Ovary (tissue), 9 donors: ENCODE measurements around the gene GBE1. TPM values are rescaled to one million over a fixed set of nuclear protein-coding genes. Genes with fewer than 3 reads are reported as not detected.

ENCODE experiments used
- DNase-seq, 5 donors: peaks; one replicate each; pipeline ENCODE4 v3.0.0-alpha.2; 2019 to 2020
- H3K27ac ChIP-seq, 2 donors: fragments of 200-600 bp; one replicate each; pipeline versions ENCODE4 v1.5.1 to v1.8.0; 2019 to 2022
- H3K27me3 ChIP-seq: fragments of 200-600 bp; one replicate; pipeline ENCODE4 v1.8.0; 2022
- H3K36me3 ChIP-seq: fragments of 200-600 bp; sonication (generic); one replicate; pipeline ENCODE4 v1.5.1; 2019
- H3K4me1 ChIP-seq: one replicate; pipeline ENCODE4 v1.8.1; 2013; ENCODE audit warnings: mild to moderate bottlenecking, moderate library complexity; ENCODE audit not compliant: insufficient read depth
- H3K4me3 ChIP-seq: fragments of 200-600 bp; sonication (generic); one replicate; pipeline ENCODE4 v1.5.1; 2017
- H3K9me3 ChIP-seq, 2 donors: fragments of 200-600 bp in 1 of 2; sonication (generic) in 1 of 2; one replicate each; pipeline versions ENCODE4 v1.5.1 to v1.8.1; 2013 to 2019; ENCODE audit warnings: mild to moderate bottlenecking in 1 of 2, moderate library complexity in 1 of 2
- EP300 ChIP-seq: sonication (generic); formaldehyde crosslinking; IDR thresholded peaks from one replicate; pipeline ENCODE4 v1.6.1; 2017; ENCODE audit warnings: antibody characterized with exemption
- POLR2A ChIP-seq: fragments of 450-650 bp; IDR thresholded peaks from one replicate; pipeline ENCODE4 v1.6.1; 2017; ENCODE audit warnings: antibody characterized with exemption, mild to moderate bottlenecking, moderate library complexity
- WGBS, 3 donors: extraction: QIAGEN DNeasy Blood & Tissue Kit in 1 of 3; methylation state at CpG; one replicate each; pipeline versions ENCODE4 v1.1.5 to v1.1.7; 2013 to 2017; 5-methylcytosine and 5-hydroxymethylcytosine counted together
- intact Hi-C, 4 donors: fragments of 100-400 bp; cut with DNase I; formaldehyde crosslinking; loops; one replicate each; pipeline versions ENCODE4 v1.11.0 to v1.15.1; 2022 to 2023
- polyA plus RNA-seq, 2 donors: library from polyadenylated mRNA; stranded (reverse); fragments of 200-250 nt in 1 of 2; fragments of 350-450 nt in 1 of 2; fragmentation: Illumina TruSeq in 1 of 2; extraction: RNeasy Lipid Tissue Mini Kit (QIAGEN cat#74804) in 1 of 2; gene quantifications; one replicate each; pipeline ENCODE4 v1.2.3, GENCODE V29; 2013 to 2014
- total RNA-seq, 7 donors: library from RNA; depleted of rRNA in 2 of 7; stranded (reverse); fragments of >200 nt in 2 of 7; fragmentation: NEBNext Ultra II Directional in 3 of 7; extraction: Animal tissue kit (Norgen Biotek cat#: 25700) in 3 of 7; gene quantifications; one replicate each; pipeline versions ENCODE4 v1.1.0 to v1.2.4, GENCODE V29; 2016 to 2023
- TF ChIP-seq, protein P1 (sequence below), 3 donors: fragments of 450-650 bp in 2 of 3; fragments of 200-600 bp in 1 of 3; IDR thresholded peaks; one replicate each; pipeline versions ENCODE4 v1.5.1 to v1.8.0; 2016 to 2022; ENCODE audit warnings: antibody characterized with exemption in 3 of 3, mild to moderate bottlenecking in 1 of 3
- donor health status: DM: no; HTN: no; CAD: no; lungs with moderate emphysema.
- donor health status: DM: no; HTN: no; CAD: no.
- donor health status: Bipolar disorder and iron deficiency.
- donor health status: DM: yes; HTN: yes; CAD: no.
- donor health status: DM: no; HTN: no; CAD: no.
- donor health status: DM: yes; HTN: yes; CAD: no.

GBE1 gene
- total and polyA plus RNA-seq, 9 donors = 14.8 to 43.7 (median 26.8) TPM

DNA sequence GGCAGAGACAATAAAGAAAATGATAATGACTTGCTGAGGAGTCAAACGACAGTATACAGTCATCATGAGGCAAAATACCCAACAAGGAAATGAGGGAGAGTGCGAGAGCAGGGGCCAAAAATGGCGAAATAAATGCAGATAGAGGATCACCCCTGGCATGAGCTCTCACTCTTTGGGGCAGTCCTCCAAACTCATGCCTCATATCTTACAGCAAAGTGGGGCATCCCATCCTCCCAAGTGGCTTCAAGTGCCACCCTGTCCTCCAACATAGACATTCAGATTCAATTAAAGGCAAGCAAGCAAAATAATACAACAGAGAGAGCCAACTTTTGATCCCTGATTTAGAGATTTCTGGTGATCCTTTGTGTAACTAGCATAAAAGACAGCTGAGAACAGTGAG lies 278.4 kb downstream of the GBE1 start:
- intact Hi-C loops = no loop called here
- Histone ChIP-seq H3K27me3 (no peaks in the 10 kb centered on the region), H3K4me1 (peaks cover 2% of the 10 kb centered on the region), H3K36me3 (no peaks in the 10 kb centered on the region), H3K4me3 (no peak overlapping the region), H3K9me3 (no peaks in the 10 kb centered on the region), H3K27ac (no peak overlapping the region)
- WGBS, 3 donors = 88 to 93% (median 89%) methylated on average over 3 of the region's 3 CpGs
- TF ChIP-seq POLR2A = no peak
- TF ChIP-seq, protein P1, sequence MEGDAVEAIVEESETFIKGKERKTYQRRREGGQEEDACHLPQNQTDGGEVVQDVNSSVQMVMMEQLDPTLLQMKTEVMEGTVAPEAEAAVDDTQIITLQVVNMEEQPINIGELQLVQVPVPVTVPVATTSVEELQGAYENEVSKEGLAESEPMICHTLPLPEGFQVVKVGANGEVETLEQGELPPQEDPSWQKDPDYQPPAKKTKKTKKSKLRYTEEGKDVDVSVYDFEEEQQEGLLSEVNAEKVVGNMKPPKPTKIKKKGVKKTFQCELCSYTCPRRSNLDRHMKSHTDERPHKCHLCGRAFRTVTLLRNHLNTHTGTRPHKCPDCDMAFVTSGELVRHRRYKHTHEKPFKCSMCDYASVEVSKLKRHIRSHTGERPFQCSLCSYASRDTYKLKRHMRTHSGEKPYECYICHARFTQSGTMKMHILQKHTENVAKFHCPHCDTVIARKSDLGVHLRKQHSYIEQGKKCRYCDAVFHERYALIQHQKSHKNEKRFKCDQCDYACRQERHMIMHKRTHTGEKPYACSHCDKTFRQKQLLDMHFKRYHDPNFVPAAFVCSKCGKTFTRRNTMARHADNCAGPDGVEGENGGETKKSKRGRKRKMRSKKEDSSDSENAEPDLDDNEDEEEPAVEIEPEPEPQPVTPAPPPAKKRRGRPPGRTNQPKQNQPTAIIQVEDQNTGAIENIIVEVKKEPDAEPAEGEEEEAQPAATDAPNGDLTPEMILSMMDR (IDR thresholded peaks at IDR 0.05) = no peak
- no peak for TF ChIP-seq EP300
- no peak for DNase-seq

DNA sequence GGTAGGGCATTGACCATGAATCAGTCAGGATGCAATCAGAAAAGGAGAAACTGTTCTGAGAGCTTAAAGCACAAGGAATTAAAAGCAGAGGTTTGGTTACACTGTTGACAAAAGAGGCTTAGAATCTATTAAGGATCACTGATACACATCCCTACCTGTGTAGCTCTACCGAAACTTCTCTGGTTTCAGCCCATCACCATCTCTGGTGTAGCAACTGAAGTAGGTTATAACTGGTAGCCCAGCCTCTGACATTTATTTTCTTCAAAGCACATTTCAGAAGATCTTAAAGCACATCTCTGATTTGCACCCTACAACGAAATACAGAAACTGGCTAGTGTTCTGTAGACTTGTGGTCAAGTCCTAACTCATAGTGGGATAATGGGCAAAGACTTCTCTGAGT lies 283.7 kb downstream of the GBE1 start:
- TF ChIP-seq, protein P1 (IDR thresholded peaks at IDR 0.05) = no peak
- TF ChIP-seq EP300 = no peak
- no peak for TF ChIP-seq POLR2A
- Histone ChIP-seq H3K4me1 (no peaks in the 10 kb centered on the region), H3K4me3 (no peak overlapping the region), H3K36me3 (no peaks in the 10 kb centered on the region), H3K9me3 (no peaks in the 10 kb centered on the region), H3K27ac (no peak overlapping the region), H3K27me3 (no peaks in the 10 kb centered on the region)
- 91 to 96% (median 95%) methylated on average over 2 of the region's 2 CpGs for WGBS, 3 donors
- intact Hi-C loops = no loop called here
- no peak for DNase-seq

DNA sequence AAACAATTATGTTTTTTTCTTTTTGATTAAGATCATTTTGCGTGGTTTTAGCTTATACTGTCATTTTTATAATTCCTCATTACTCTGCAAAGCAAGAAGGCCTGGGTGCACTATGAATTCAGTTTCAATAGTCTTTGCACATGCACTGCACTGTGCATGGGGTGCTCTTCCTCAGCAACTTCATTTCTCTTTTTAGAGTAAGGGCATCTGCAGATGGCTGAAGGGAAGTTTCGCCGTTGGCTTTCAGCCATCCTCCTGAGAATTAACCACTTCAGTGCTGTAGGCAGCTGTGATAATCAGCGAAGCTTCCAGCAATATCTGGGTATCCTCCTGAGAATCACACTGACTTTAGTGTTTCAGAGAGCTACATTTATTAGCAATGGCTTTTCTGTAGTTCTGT lies 284.8 kb downstream of the GBE1 start:
- no peak overlapping the region for H3K27ac ChIP-seq
- H3K36me3 ChIP-seq = no peaks in the 10 kb centered on the region
- intact Hi-C loops = no loop called here
- TF ChIP-seq POLR2A = no peak
- TF ChIP-seq EP300 = no peak
- TF ChIP-seq, protein P1 (IDR thresholded peaks at IDR 0.05) = no peak
- 42 to 48% (median 45%) methylated on average over 4 of the region's 4 CpGs for WGBS, 3 donors
- H3K9me3 ChIP-seq = no peaks in the 10 kb centered on the region
- no peaks in the 10 kb centered on the region for H3K27me3 ChIP-seq
- no peak overlapping the region for H3K4me3 ChIP-seq
- no peak for DNase-seq
- no peaks in the 10 kb centered on the region for H3K4me1 ChIP-seq

DNA sequence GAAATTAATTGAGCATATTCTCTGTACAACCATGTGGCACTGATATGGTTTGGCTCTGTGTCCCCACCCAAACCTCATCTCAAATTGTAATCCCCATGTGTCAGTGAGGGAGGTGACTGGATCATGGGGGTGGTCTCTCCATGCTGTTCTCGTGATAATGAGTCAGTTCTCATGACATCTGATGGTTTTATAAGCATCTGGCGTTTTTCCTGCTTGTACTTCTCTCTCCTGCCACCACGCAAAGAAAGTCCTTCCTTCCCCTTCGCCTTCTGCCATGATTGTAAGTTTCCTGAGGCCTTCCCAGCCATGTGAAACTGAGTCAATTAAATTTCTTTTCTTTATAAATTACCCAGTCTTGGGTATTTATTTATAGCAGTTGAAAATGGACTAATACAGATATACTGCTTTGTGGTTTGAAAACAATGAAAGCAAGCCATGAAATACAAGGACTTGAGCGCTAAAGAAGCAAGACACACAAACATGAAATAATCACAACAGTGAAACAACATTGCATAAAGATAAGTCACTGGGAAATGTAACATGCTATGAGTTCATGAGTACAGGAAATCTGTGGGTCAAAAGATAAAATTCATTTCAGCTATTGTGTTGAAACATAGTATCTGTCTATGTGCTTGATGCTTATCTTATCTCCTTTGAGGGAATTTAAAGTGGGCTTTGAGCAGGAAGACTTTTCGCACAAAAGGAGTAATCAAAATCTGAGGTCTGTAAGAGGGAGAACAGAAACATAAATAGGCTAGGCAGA lies 288.7 kb downstream of the GBE1 start:
- Histone ChIP-seq H3K27me3 (no peaks in the 10 kb centered on the region), H3K27ac (no peak overlapping the region), H3K9me3 (no peaks in the 10 kb centered on the region), H3K4me1 (no peaks in the 10 kb centered on the region), H3K36me3 (no peaks in the 10 kb centered on the region), H3K4me3 (no peak overlapping the region)
- no peak for DNase-seq
- intact Hi-C loops = no loop called here
- TF ChIP-seq EP300 = no peak
- no peak for TF ChIP-seq POLR2A
- TF ChIP-seq, protein P1 (IDR thresholded peaks at IDR 0.05) = no peak
- 81 to 82% (median 82%) methylated on average over 6 of the region's 6 CpGs for WGBS, 3 donors
